GM06990 (cell line): ENCODE data around the gene STRN.
"Not testable (repeated sequence)": the region's sequence is repeated elsewhere in the genome, so short reads cannot be mapped to it uniquely, and the experiment has no call there.

Experiments used
- DNase-seq: peaks from one replicate; pipeline ENCODE4 v3.0.0-alpha.2; 2011; ENCODE audit not compliant: insufficient read length; ENCODE audit errors: extremely low read depth
- H3K27me3 ChIP-seq: replicated peaks from 2 replicates; pipeline ENCODE4 v1.6.0; 2011; ENCODE audit warnings: low read length; ENCODE audit not compliant: control insufficient read depth, insufficient read depth
- H3K36me3 ChIP-seq: 2 replicates; pipeline ENCODE4 v1.5.1; 2011; ENCODE audit warnings: low read length; ENCODE audit not compliant: control insufficient read depth, insufficient read depth
- H3K4me3 ChIP-seq: replicated peaks from 2 replicates; pipeline ENCODE4 v1.5.1; 2011; ENCODE audit warnings: low read depth, mild to moderate bottlenecking, control low read depth, low read length
- CTCF ChIP-seq: IDR thresholded peaks from 2 replicates; pipeline ENCODE4 v1.5.1; 2011; ENCODE audit warnings: low read length, control low read depth, mild to moderate bottlenecking, inconsistent platforms; ENCODE audit not compliant: insufficient read depth, poor library complexity, severe bottlenecking

The STRN gene

DNA sequence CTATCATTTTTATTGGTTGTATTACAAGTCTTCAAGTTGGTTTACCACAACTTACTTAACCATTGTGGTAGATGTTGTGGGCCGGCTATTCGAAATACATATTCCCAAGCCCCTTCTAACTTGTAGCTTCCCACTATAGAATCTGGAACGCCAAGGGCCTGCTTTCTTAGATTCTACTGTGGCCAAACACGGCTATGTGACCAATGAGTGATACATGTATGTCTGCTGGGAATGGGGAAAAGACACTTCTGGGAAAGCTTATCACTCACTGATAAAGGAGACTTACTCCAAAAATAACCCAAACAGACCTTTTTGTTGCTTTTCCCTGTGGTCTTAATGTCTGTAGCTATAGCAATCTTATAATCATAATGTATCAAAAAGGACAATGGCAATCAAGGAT is 24.5 kb downstream of the STRN start:
- no peak for TF ChIP-seq CTCF
- Histone ChIP-seq H3K4me3 (no peak overlapping the region), H3K36me3 (no peaks in the 10 kb centered on the region), H3K27me3 (no peaks in the 10 kb centered on the region)
- no peak for DNase-seq

DNA sequence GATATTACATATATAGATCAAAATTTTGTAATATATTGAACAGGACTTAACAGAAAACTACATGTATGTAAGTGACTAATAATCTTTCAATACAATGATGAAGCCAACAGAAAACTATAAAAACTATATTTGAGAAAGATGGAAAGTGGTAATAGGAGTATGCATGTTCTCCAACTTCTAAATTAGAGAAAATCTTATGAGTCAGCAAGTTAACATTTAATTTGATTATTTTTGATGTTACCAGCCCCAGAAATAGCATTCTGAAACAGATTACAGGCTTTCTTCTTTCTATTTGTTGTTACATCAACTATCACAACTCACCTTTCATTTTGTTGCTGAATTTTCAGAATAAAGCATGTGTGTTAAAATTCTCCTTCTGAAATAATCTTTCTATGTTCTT is 29.8 kb downstream of the STRN start:
- H3K27me3 ChIP-seq, H3K36me3 ChIP-seq, H3K4me3 ChIP-seq, DNase-seq: not testable (repeated sequence)

GRCh38 chr2:36931688-36932087 is 34.6 kb downstream of the STRN start:
- not testable (repeated sequence) for DNase-seq, H3K4me3 ChIP-seq, H3K36me3 ChIP-seq, H3K27me3 ChIP-seq

GRCh38 chr2:36930787-36931410 is 35.4 kb downstream of the STRN start:
- DNase-seq, H3K27me3 ChIP-seq, H3K36me3 ChIP-seq, H3K4me3 ChIP-seq: not testable (repeated sequence)

GRCh38 chr2:36926175-36927132 is 39.9 kb downstream of the STRN start:
- not testable (repeated sequence) for H3K27me3 ChIP-seq, H3K36me3 ChIP-seq, DNase-seq, H3K4me3 ChIP-seq

DNA sequence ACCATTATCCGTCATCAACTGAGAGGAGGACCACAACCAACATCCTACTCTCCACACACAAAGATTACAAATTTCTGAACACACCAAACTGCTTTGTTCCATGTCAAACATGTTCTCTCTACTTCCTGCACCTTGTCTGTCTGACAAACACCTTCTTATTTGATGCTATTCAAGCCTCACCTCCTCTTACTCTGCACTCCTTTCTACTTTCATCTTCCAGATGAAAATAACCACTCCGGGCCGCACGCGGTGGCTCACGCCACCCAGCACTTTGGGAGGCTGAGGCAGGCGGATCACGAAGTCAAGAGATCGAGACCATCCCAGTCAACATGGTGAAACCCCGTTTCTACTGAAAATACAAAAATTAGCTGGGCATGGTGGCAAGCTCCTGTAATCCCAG is 43.7 kb downstream of the STRN start:
- DNase-seq, H3K4me3 ChIP-seq, H3K27me3 ChIP-seq, H3K36me3 ChIP-seq: not testable (repeated sequence)

DNA sequence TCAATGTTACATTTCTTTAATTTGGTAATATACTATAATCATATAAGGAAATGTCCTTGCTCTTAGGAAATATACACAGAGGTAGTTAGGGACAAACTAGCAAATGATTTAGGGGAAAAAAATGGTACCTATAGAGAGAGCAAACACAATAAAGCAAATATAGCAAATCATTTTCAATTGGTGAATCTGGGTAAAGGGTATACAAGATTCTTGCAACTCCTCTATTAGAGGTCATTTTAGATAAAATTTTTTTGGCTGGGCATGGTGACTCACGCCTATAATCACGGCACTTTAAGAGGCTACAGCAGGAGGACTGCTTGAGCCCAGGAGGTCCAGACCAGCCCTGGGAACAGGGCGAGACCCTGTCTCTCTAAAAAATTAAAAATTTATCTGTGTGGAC is 44.4 kb downstream of the STRN start:
- Histone ChIP-seq H3K36me3 (no peaks in the 10 kb centered on the region), H3K4me3 (no peak overlapping the region), H3K27me3 (no peaks in the 10 kb centered on the region)
- no peak for DNase-seq
- no peak for TF ChIP-seq CTCF

GRCh38 chr2:36919041-36919837 is 47.1 kb downstream of the STRN start:
- no peaks in the 10 kb centered on the region for H3K36me3 ChIP-seq
- TF ChIP-seq CTCF: no peak
- DNase-seq: no peak
- H3K27me3 ChIP-seq: no peaks in the 10 kb centered on the region
- no peak overlapping the region for H3K4me3 ChIP-seq
